GM18951 (cell line): ENCODE results near the gene WBP11.
A peak's percentile ranks its signal among the peaks of the same experiment; 100 is the strongest.

ENCODE experiments used
- POLR2A ChIP-seq: IDR thresholded peaks from 4 replicates; pipeline ENCODE4 v1.6.1; 2011; ENCODE audit warnings: mild to moderate bottlenecking; ENCODE audit not compliant: insufficient read length, insufficient read depth; ENCODE audit errors: extremely low read depth
- in situ Hi-C: fragments of 300-500 bp; cut with MboI; formaldehyde crosslinking; loops from one replicate; pipeline ENCODE4 v1.12.0; 2022; ENCODE audit warnings: low sequenced_read_pairs, mixed read lengths, inconsistent platforms; ENCODE audit not compliant: unreplicated experiment

Gene WBP11

DNA sequence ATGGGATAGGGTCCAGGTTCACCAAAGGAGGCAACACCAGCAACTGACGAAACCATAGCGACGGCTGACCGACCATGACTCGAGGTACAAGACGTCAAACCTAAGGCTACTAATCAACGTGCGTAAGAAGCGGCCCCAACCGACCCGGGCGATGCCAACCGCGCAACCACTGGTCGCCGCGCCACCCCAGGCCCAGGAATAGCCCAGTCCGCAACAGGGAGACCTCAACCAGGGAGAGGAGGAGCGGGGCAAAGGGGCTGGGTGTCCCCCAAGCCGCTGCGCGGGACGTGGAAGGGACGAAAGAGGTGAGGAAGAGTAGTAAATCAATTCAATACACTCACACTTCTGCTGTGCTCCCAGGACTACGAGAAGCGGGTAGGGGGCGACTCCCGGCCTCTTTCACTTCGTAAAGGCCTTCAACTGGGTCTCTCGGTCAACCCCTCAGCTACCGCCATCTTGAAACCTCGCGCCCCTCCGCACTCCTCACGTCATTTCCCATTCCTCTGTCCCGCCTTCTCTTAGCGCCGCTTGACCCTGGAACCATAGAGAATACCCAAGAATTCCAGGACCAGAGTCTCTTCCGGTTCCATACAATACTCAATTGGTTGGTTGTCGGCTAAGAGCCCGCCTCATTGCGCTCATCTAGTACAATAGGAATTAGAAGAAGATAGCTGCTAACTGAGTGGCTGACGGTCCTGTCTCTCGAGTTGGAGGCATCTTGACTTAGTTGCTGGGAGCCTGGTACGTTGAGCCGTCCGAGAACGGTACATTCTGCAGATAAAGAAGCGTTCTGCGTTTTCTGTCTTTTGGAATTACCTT is at the start of gene WBP11, which contains the start of gene C12orf60:
WBP11 (minus strand) TSS at position 468 of the 819 bp plus-strand sequence. CDS start 2,095 bp downstream, outside the sequence.
C12orf60 (plus strand) TSS at position 660 of the 819 bp plus-strand sequence. CDS start 19,266 bp downstream, outside the sequence.
- TF ChIP-seq POLR2A, result peak; percentile 86
- in situ Hi-C loops, result no loop called here

DNA sequence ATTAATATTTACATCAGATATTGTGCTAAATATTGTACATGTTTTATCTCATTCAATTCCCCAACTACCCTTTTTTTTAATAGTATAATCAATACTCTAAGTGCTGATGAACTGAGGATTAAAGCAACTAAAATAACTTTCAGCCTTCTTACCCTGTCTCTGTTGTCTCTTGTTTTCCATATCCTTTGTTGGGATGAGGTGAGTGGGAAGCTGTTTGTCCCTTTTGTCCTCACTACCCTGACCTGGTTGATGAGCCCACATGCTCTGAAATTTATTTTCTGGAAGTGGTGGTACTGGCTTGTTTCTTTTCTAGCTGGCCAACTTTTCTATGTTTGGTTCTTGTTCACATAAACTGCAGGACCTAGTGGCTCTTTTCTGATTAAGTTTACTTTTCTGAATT is 49.6 kb upstream of the WBP11 start:
- in situ Hi-C loops, result no loop called here
- TF ChIP-seq POLR2A, result no peak

- no peak for TF ChIP-seq POLR2A
These were observed 47.8 kb upstream of the WBP11 start for GRCh38 chr12:14850929-14851663.

DNA sequence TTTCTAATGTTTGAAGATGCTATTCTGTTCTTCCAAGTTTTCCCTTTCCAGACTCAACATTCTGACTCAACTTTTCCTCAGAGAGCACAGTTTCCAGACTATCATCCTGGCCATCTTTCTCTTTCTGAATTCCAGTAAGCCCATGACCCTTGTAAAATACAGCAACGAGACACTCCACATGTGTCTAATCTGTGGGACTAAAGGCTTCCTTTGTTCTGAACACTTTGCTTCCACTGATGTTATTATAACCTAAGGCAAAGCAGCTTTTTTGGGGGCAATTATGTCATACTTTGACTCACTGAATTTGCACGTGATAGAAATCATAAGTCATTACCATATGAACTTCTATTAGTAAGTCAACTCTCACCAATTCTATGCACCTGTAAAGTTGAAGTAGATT is 46.4 kb upstream of the WBP11 start:
- in situ Hi-C loops, result loop anchor here (5.0 kb wide), 1 partner anchor 138 kb away; no protein-coding TSS in a partner anchor
- no peak for TF ChIP-seq POLR2A

More at GRCh38 chr12:14850929-14851663, 47.8 kb upstream of the WBP11 start:
- in situ Hi-C loops, result no loop called here

DNA sequence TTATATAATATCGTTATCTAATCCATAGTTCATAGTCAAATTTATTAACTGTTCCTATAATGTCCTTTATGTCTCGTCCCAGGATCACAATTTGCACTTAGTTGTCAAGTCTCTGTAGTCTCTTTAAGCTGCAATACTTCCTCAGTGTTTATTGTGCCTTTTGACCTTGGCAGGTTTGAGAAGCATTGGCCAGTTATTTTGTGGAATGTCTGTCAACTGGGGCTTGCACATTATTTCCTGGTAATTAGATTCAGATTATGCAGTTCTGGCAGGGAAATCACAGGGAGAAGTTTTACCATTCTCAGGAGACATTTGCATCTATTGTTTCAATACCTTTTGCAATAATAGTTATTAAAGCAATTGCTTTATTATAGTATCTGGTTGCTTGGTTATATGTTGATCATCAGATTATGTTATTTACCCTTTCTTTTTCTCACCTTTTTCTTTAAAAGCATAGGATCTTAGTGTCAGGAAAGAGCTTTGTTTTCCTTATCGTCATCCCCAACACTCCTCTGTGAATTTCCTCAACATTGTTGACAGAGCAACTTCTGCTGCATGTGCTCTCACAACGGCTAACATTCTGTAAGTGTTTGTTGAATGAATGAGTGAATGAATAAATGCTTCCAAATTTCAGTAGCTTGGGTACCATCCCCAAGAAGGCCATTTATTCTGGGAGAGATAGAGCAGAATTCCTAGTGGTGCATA is 43.8 kb upstream of the WBP11 start:
- in situ Hi-C loops, result loop anchor here (5.0 kb wide), 1 partner anchor 140 kb away; no protein-coding TSS in a partner anchor
- no peak for TF ChIP-seq POLR2A

- in situ Hi-C loops, result loop anchor here (5.0 kb wide), 1 partner anchor 141 kb away; no protein-coding TSS in a partner anchor
- no peak for TF ChIP-seq POLR2A
These were observed 42.8 kb upstream of the WBP11 start for GRCh38 chr12:14846042-14846587.

DNA sequence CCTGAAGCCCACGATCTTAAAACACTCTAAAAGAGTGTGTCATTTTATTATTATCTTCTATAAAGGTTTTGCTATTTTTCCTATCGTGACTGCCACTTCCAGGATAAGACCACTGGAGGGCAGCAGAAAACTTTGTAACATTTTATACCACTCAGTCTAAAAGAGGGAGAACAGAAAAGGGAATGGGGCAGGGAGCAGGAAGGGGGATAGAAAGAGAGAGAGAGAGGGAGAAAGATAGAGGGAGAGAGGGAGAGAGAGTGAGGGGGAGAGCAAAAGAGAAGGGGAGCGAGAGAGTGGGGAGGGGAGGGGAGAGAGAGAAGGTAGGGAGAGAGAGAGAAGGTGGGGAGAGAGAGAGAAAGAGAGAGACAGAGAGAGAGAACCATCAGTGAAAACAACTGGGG is 42.1 kb upstream of the WBP11 start:
- in situ Hi-C loops, result loop anchor here (5.0 kb wide), 1 partner anchor 142 kb away; no protein-coding TSS in a partner anchor
- TF ChIP-seq POLR2A, result no peak

- no peak for TF ChIP-seq POLR2A
- in situ Hi-C loops, result no loop called here
These were observed 41.1 kb upstream of the WBP11 start for GRCh38 chr12:14844401-14844800.

DNA sequence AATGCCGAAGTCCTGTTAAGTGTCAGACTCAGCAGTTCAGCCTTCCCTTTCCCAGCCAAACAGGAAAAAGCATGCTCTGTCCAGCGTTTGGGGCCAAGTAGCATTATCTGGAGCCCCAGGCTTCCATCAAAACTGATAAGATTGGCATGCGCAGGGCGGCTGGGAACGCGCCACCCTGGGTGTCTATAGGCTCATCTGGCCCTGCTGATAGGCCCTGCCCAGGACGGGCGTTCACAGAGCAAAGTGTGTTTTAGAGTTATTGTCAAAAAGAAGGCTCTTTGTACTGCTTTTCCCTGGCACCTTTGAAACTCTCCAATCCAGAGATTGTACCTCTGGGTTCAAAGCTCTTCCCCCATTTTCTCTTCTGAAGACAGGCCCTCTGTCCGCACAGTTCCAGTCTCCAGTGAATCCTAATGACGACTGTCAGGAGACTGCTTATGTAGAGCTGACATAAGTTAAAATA is 40.2 kb upstream of the WBP11 start, which contains the start of gene ART4:
ART4 (minus strand) TSS at position 102 of the 463 bp plus-strand sequence. CDS start 413 bp downstream, outside the sequence.
- TF ChIP-seq POLR2A, result no peak
- in situ Hi-C loops, result no loop called here

- in situ Hi-C loops, result no loop called here
- TF ChIP-seq POLR2A, result no peak
These were observed 39.0 kb upstream of the WBP11 start for GRCh38 chr12:14842315-14842714.

DNA sequence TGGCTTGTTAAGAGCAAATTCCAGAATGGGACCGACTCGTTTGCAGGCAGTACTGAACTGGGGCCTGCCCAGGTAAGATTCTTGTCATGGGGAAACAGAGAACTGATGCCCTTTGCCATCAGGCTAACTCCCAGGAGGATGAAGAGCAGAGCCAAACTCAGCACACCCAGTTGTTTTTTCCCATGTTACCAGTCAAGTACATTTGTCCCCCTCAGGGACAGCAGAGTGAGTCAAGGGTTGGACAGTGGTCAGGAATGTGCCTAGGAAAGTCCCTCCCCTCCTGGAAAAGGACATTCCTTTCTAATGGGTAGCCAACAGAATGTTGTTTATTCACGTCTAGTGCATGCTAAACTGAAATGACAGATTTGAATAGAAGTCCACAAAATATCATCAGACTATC is 38.5 kb upstream of the WBP11 start:
- TF ChIP-seq POLR2A, result no peak

GRCh38 chr12:14840616-14841015 is 37.3 kb upstream of the WBP11 start:
- in situ Hi-C loops, result no loop called here
- no peak for TF ChIP-seq POLR2A

More for the DNA sequence above, 38.5 kb upstream of the WBP11 start:
- in situ Hi-C loops, result no loop called here
